Esophagus squamous epithelium (tissue), 5 donors: Measurements from ENCODE around the gene NDC80. TPM values are rescaled to one million over a fixed set of nuclear protein-coding genes. Genes with fewer than 3 reads are reported as not detected.
"Not testable (repeated sequence)": the region's sequence is repeated elsewhere in the genome, so short reads cannot be mapped to it uniquely, and the experiment has no call there.

Experiments
- DNase-seq: peaks from one replicate; lab custom pipeline; 2025; lab: John Stamatoyannopoulos, UW
- H3K27ac ChIP-seq, 4 donors: fragments of 200-600 bp; sonication (generic); one replicate each; pipeline ENCODE4 v1.5.1; 2016 to 2019; ENCODE audit warnings: mild to moderate bottlenecking in 1 of 4
- H3K27me3 ChIP-seq, 4 donors: fragments of 200-600 bp; sonication (generic); 1 replicate in 3 of 4; 2 replicates in 1 of 4; pipeline versions ENCODE4 v1.5.1 to v1.6.0; 2017 to 2021; ENCODE audit warnings: antibody characterized with exemption in 1 of 4
- H3K36me3 ChIP-seq, 3 donors: fragments of 200-600 bp; sonication (generic); one replicate each; pipeline ENCODE4 v1.5.1; 2016 to 2019
- H3K4me1 ChIP-seq, 3 donors: fragments of 200-600 bp; sonication (generic); one replicate each; pipeline ENCODE4 v1.5.1; 2017 to 2019
- H3K4me3 ChIP-seq, 4 donors: fragments of 200-600 bp; sonication (generic); 1 replicate in 3 of 4; 2 replicates in 1 of 4; pipeline ENCODE4 v1.5.1; 2016 to 2019; ENCODE audit warnings: mild to moderate bottlenecking in 2 of 4, moderate library complexity in 1 of 4
- H3K9me3 ChIP-seq, 3 donors: fragments of 200-600 bp; sonication (generic); one replicate each; pipeline ENCODE4 v1.5.1; 2016 to 2019
- POLR2A ChIP-seq, 4 donors: fragments of 450-650 bp; IDR thresholded peaks; one replicate each; pipeline ENCODE4 v1.6.1; 2017; ENCODE audit warnings: antibody characterized with exemption in 4 of 4, mild to moderate bottlenecking in 4 of 4, moderate library complexity in 3 of 4
- WGBS, 2 donors: methylation state at CpG; one replicate each; pipeline ENCODE4 v1.1.5; 2018; 5-methylcytosine and 5-hydroxymethylcytosine counted together
- intact Hi-C: fragments of 100-400 bp; cut with DNase I; formaldehyde crosslinking; loops from one replicate; pipeline ENCODE4 v1.15.0; 2022
- total RNA-seq, 4 donors: library from RNA; depleted of rRNA; stranded (reverse); fragments of >200 nt; gene quantifications; one replicate each; pipeline ENCODE4 v1.1.0, GENCODE V29; 2016
- TF ChIP-seq, protein P1 (sequence below), 6 experiments: fragments of 450-650 bp in 4 of 6; fragments of 200-600 bp in 2 of 6; sonication (generic) in 2 of 6; IDR thresholded peaks; one replicate each; pipeline ENCODE4 v1.5.1; 2016 to 2019; ENCODE audit warnings: antibody characterized with exemption in 6 of 6, mild to moderate bottlenecking in 4 of 6, moderate library complexity in 4 of 6
- donor health status: DM: yes; HTN: yes; CAD: no.

NDC80 gene
- total RNA-seq = 10 to 100 TPM in 2 of 4 donors, 1 to 10 TPM in 2; 2.9 to 13.8 (median 8.0) TPM

DNA sequence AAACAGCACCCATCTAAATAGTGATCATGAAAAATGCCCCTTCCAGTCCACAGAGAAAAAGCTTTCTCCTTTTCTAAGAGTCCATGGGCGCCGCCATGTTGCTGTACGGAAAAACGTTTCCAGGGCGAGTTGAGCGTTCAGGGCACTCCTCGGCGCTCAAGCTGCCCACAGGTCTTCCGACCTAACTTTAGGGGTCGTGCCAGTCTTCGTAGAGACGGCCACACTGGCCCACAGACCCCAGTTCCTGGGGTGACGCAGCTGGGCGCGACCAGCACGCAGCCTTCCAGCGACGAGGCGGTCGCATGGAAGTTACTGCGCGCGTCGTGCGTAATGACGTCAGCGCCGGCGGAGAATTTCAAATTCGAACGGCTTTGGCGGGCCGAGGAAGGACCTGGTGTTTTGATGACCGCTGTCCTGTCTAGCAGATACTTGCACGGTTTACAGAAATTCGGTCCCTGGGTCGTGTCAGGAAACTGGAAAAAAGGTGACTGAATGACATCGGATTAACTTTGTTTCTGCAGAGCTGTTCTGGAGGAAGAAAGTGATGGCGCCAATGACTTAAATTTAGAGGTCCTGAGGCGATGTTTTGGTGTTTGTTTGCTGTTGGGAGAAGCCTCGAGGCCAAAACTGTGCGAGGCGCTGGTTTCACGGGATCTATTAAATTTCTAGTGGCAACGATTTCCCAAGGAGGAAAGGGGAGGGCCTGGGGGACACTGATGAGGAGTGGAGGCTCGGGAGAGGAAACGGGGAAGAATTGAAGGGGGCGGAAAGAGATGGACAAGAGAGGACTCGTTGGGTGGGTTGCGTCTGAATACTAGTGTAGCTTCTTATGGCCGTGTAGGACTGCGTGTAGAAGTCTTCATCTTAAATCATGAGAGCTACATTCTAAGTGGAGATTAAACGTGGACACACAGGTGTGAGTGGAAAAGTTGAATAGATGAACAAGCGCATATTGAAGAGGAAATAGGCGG, at the start of gene NDC80, which contains the start of gene METTL4:
Gene NDC80 (plus strand): TSS at position 358 of the 971 bp plus-strand sequence. CDS start 1,429 bp downstream, outside the sequence.
Gene METTL4 (minus strand): TSS at position 306 of the 971 bp plus-strand sequence. CDS start 4,289 bp downstream, outside the sequence.
- TF ChIP-seq, protein P1, sequence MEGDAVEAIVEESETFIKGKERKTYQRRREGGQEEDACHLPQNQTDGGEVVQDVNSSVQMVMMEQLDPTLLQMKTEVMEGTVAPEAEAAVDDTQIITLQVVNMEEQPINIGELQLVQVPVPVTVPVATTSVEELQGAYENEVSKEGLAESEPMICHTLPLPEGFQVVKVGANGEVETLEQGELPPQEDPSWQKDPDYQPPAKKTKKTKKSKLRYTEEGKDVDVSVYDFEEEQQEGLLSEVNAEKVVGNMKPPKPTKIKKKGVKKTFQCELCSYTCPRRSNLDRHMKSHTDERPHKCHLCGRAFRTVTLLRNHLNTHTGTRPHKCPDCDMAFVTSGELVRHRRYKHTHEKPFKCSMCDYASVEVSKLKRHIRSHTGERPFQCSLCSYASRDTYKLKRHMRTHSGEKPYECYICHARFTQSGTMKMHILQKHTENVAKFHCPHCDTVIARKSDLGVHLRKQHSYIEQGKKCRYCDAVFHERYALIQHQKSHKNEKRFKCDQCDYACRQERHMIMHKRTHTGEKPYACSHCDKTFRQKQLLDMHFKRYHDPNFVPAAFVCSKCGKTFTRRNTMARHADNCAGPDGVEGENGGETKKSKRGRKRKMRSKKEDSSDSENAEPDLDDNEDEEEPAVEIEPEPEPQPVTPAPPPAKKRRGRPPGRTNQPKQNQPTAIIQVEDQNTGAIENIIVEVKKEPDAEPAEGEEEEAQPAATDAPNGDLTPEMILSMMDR (IDR thresholded peaks at IDR 0.05) = peak in 1 of 6 experiments; percentile 27
- TF ChIP-seq POLR2A (IDR thresholded peaks at IDR 0.05) = peak in 3 of 4 donors; percentile 34 to 54 (median 45)
- peaks cover 0 to 10% (median 0%) of the 10 kb centered on the region in 3 donors for H3K36me3 ChIP-seq
- WGBS, 2 donors = 0% methylated on average over 32 to 39 of the region's 55 CpGs
- peaks cover 6 to 43% (median 11%) of the 10 kb centered on the region in 3 donors for H3K4me1 ChIP-seq
- no peaks in the 10 kb centered on the region for H3K9me3 ChIP-seq
- peak; percentile 9 for DNase-seq
- no peaks in the 10 kb centered on the region for H3K27me3 ChIP-seq
- peak within 1 kb of the TSS; percentile 62 to 90 (median 70) for H3K4me3 ChIP-seq
- peak within 1 kb of the TSS; percentile 96 to 98 (median 96) for H3K27ac ChIP-seq
- intact Hi-C loops = loop anchor here (2.0 kb wide), 1 partner anchor 83 kb away; the partner anchor contains the start of gene SMCHD1

DNA sequence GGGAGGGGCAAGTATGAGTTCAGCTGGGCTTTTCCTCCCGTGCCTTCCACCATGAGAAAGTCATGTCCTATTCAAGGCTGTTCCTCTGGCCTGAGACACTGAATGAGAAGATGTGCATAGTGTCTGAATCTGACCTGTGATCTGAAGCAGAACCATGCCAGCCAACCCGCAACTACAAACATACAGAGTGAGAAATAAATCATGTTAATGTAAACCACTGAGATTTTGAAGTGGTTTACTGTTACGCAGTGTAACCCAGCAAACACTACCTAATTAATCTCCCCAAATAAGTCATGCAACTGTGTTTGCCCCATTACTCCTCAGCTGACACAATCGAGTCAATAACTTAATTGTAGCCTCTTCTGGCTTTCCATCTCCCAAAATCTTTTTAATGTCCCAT, 49.2 kb upstream of the NDC80 start:
- Histone ChIP-seq H3K36me3 (no peaks in the 10 kb centered on the region), H3K4me1 (no peaks in the 10 kb centered on the region), H3K27ac (no peak overlapping the region), H3K9me3 (no peaks in the 10 kb centered on the region), H3K4me3 (no peak overlapping the region), H3K27me3 (no peaks in the 10 kb centered on the region)
- DNase-seq = no peak
- intact Hi-C loops = no loop called here
- TF ChIP-seq, protein P1 (IDR thresholded peaks at IDR 0.05) = no peak
- no peak for TF ChIP-seq POLR2A (IDR thresholded peaks at IDR 0.05)
- WGBS, 2 donors = 86 to 87% methylated on average over 4 of the region's 4 CpGs

DNA sequence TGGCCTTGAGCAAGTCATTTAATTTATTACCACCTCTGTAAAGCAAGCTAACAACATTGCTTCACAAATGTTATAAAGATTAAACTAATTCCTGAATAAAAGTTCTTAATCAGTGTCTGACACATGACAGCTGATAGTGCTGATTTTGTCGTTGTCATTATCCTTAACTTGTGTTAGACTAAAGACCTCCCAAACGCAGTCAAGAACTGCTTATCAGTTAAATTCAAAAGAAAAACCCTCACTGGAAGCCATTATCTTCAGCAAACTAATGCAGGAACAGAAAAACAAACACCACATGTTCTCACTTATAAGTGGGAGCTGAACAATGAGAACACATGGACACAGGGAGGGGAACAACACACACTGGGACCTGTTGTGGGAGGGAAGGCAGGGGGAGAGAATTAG, 46.6 kb upstream of the NDC80 start:
- H3K27ac ChIP-seq, H3K36me3 ChIP-seq, H3K4me3 ChIP-seq, H3K27me3 ChIP-seq, intact Hi-C loops, H3K4me1 ChIP-seq, H3K9me3 ChIP-seq, DNase-seq: not testable (repeated sequence)
- WGBS, 2 donors = 19 to 35% methylated on average over 2 of the region's 2 CpGs

- Histone ChIP-seq H3K9me3 (no peaks in the 10 kb centered on the region), H3K36me3 (no peaks in the 10 kb centered on the region), H3K27ac (no peak overlapping the region), H3K27me3 (no peaks in the 10 kb centered on the region), H3K4me1 (no peaks in the 10 kb centered on the region), H3K4me3 (no peak overlapping the region)
- intact Hi-C loops = no loop called here
- WGBS, 2 donors = 41 to 51% methylated on average over 2 of the region's 2 CpGs
- TF ChIP-seq, protein P1 (IDR thresholded peaks at IDR 0.05) = no peak
- no peak for TF ChIP-seq POLR2A (IDR thresholded peaks at IDR 0.05)
- no peak for DNase-seq
Observed at GRCh38 chr18:2526329-2526728, 45.0 kb upstream of the NDC80 start.

DNA sequence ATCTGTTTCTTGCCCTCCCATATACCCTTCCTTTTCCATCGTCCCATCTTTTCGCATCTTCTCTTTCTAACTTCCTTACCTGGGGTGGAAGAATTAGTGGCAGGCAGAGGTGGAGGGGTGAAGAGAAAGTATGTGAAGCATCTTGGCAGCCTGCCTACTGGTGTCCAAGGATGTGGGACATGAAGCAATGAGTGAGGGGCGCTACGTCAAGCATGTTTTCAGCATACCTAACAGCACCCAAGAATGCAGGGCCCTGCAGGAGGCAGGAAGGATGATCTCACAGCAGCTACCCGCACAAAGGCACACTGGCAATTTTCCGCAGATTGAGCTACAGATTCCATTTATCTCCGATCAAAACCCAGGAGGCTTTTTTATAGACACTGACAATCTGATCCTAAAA, 42.2 kb upstream of the NDC80 start:
- TF ChIP-seq, protein P1 (IDR thresholded peaks at IDR 0.05) = no peak
- no peak for TF ChIP-seq POLR2A (IDR thresholded peaks at IDR 0.05)

More for the DNA sequence above, 42.2 kb upstream of the NDC80 start:
- no peak for DNase-seq
- Histone ChIP-seq H3K4me3 (no peak overlapping the region), H3K4me1 (no peaks in the 10 kb centered on the region), H3K9me3 (no peaks in the 10 kb centered on the region), H3K36me3 (no peaks in the 10 kb centered on the region), H3K27ac (no peak overlapping the region), H3K27me3 (no peaks in the 10 kb centered on the region)
- 97 to 99% methylated on average over 5 of the region's 7 CpGs for WGBS, 2 donors
- intact Hi-C loops = no loop called here
